ENCODE data around the gene ADCK2.
"Not testable (repeated sequence)": the region's sequence is repeated elsewhere in the genome, so short reads cannot be mapped to it uniquely, and the experiment has no call there.

Gene ADCK2

DNA sequence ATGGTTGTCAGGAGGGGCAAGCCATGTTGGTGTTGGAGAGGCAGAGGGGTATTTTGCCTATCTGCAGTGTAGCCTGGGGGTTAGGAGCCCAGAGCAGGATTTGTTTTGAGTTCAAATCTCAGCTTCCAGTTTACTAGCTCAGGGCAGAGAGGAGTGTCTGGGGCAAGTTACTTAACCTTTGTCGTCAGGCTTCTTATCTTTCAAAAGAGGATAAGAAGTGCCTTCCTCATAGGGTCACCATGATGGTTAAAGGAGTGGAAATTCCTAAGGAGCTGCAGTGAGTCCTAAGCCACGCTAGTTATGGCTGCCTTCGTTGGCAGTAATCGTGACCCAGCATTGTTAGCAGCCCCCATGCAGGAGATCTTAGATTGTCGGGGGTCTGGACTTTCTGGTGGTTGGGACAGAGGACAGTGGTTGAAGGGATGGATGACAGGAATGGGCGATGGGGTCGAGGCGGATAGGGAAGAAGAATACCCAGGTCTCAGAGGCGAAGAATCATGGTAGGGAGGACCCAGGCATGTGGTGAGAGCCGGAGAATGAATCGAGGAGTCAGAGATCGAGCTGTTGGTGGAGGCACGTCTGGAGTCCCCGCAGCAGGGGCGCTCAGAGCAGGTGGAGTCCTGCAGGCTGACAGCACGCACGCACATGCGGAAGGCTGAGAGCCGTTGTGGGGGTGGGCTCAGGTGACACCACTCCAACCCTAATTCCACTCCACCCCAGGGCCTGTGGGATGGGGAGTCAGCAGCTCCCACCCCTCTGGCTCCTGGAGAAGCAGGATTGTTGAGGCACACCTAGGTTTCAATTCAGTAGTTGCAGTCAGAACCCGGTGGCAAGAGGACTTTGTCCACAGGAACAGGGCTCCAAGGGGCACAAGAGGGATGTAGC lies 11.6 kb downstream of the ADCK2 start:
- no peaks in the 10 kb centered on the region for H3K9me3 ChIP-seq (ENCODE audit: control insufficient read depth, insufficient read depth, low read depth, low read length)
- H3K4me3 ChIP-seq (ENCODE audit: low read depth, low read length), result no peak overlapping the region
- H3K4me1 ChIP-seq (ENCODE audit: control insufficient read depth, insufficient read depth, low read length), result no peaks in the 10 kb centered on the region
- H3K27ac ChIP-seq (ENCODE audit: low read depth, low read length), result no peak overlapping the region
- H3K36me3 ChIP-seq (ENCODE audit: control insufficient read depth, insufficient read depth, low read length), result peaks cover 17% of the 10 kb centered on the region; the same call in 1 of the 2 replicates
- H3K9ac ChIP-seq (ENCODE audit: low read length), result no peak overlapping the region
- no peaks in the 10 kb centered on the region for H3K27me3 ChIP-seq (ENCODE audit: control insufficient read depth, insufficient read depth, low read length)

DNA sequence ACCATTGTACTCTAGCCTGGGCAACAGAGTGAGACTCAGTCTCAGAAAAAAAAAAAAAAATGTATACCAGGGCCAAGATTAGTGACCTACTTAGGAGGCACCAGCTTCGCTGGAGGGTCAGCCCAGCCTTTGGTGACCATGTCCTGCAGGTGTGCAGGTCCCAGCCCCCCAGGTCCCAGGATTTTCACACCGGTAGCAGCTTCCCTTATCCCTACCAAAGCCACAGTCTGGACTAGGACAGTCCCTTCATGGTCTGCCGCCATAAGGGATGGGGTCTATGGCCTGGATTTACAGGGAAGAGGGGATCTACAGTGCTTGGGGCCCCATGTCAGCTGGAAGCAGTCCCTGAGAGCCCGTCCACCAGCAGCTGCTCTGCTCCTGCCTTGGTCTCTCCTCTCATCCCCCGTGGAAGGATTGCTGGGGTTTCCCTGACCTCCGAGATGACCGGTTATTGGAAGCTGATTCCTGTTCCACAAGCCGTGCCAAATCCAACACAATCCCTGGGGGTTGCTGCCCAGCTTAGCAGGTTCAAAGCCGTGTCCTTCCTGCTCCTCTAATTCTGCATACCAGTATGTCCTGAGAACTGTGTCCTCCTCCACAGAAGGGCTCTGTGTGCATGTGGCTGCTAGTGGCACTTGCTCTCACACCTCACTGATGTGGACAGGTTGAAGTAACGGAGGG lies 12.8 kb downstream of the ADCK2 start:
- Histone ChIP-seq H3K4me1 (ENCODE audit: control insufficient read depth, insufficient read depth, low read length) (no peaks in the 10 kb centered on the region), H3K4me3 (ENCODE audit: low read depth, low read length) (no peak overlapping the region), H3K9me3 (ENCODE audit: control insufficient read depth, insufficient read depth, low read depth, low read length) (no peaks in the 10 kb centered on the region), H3K36me3 (ENCODE audit: control insufficient read depth, insufficient read depth, low read length) (peaks cover 15% of the 10 kb centered on the region; the same call in 1 of the 2 replicates), H3K9ac (ENCODE audit: low read length) (no peak overlapping the region), H3K27ac (ENCODE audit: low read depth, low read length) (no peak overlapping the region), H3K27me3 (ENCODE audit: control insufficient read depth, insufficient read depth, low read length) (no peaks in the 10 kb centered on the region)

DNA sequence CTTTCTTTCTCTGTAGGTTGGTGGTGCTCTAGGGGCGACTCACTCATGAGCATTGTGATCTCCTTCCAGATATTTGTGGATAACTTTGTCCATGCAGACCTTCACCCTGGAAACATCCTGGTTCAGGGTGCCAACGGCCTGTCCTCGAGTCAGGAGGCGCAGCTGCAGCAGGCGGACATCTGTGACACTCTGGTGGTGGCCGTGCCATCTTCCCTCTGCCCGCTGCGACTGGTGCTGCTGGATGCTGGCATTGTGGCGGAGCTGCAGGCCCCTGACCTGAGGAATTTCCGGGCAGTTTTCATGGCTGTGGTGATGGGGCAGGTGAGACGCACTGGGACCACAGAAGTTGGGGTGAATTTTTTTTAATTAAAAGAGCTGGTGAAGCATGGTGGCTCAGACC lies 14.2 kb downstream of the ADCK2 start:
- Histone ChIP-seq H3K27me3 (ENCODE audit: control insufficient read depth, insufficient read depth, low read length) (no peaks in the 10 kb centered on the region), H3K27ac (ENCODE audit: low read depth, low read length) (no peak overlapping the region), H3K4me1 (ENCODE audit: control insufficient read depth, insufficient read depth, low read length) (no peaks in the 10 kb centered on the region), H3K36me3 (ENCODE audit: control insufficient read depth, insufficient read depth, low read length) (peaks cover 7% of the 10 kb centered on the region; the same call in 1 of the 2 replicates), H3K9ac (ENCODE audit: low read length) (no peak overlapping the region), H3K4me3 (ENCODE audit: low read depth, low read length) (no peak overlapping the region), H3K9me3 (ENCODE audit: control insufficient read depth, insufficient read depth, low read depth, low read length) (no peaks in the 10 kb centered on the region)

DNA sequence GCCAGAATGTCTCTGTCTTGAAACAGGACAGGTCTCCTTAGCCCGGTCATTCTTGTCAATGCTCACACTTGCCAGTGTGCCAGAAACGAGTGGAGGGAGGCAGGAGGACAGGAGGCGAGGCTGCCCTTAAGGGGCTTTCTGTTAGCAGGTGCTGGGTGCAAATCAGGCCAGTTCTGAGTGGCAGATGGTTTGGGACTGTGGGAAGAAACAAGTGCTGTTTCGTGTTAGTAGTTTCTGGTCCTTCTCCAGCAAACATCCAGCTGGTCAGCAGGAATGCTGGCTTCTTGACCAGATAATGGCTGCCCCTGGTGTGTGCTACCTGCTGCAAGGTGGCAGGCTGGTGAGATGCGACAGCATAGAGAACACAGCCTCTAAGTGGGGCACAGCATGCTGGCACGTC lies 15.6 kb downstream of the ADCK2 start:
- H3K9ac ChIP-seq (ENCODE audit: low read length), result no peak overlapping the region
- no peaks in the 10 kb centered on the region for H3K9me3 ChIP-seq (ENCODE audit: control insufficient read depth, insufficient read depth, low read depth, low read length)
- H3K27me3 ChIP-seq (ENCODE audit: control insufficient read depth, insufficient read depth, low read length), result no peaks in the 10 kb centered on the region
- no peak overlapping the region for H3K4me3 ChIP-seq (ENCODE audit: low read depth, low read length)
- H3K36me3 ChIP-seq (ENCODE audit: control insufficient read depth, insufficient read depth, low read length), result peaks cover 7% of the 10 kb centered on the region; the same call in 1 of the 2 replicates
- no peaks in the 10 kb centered on the region for H3K4me1 ChIP-seq (ENCODE audit: control insufficient read depth, insufficient read depth, low read length)
- no peak overlapping the region for H3K27ac ChIP-seq (ENCODE audit: low read depth, low read length)

DNA sequence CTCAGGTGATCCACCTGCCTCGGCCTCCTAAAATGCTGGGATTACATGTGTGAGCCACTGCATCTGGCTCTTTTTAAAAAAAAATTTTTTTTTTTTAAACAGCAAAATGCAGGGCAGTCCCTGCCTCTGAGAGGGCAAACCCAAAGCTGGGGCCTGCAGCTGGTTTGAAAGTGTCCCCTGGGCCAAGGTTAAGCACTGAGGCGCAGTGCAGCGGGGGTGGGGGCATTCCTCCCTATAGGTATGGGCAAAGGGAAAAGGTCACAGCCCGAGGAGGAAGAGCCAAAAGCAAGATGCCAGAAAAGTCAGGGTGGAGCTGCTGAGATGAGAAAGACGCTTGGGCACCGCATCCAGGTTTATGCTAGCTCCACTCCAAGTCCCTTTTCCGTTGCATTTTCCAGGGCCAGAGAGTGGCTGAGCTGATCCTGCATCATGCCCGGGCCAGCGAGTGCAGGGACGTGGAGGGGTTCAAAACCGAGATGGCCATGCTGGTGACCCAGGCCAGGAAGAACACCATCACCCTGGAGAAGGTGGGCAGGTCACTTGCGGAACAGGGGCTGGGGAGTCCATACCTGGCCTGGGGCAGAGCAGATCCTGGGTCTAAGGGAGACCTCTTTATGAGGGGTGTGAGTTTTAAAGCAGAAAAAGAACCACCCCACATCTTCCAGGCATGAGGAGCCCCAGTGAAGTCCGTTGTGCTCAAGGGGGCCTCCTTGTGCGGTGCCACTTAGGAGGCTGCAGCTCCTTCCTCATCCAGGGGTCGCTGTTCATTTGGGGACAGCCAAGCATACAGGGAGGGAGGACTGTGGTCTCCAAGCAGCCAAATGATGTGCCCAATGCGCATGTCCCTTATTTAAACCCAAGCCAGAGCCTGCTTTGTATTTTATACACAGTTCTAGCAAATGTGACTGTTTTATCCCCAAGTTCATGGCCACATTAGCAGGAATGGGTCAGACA lies 16.7 kb downstream of the ADCK2 start:
- H3K27ac ChIP-seq (ENCODE audit: low read depth, low read length), result no peak overlapping the region
- no peaks in the 10 kb centered on the region for H3K27me3 ChIP-seq (ENCODE audit: control insufficient read depth, insufficient read depth, low read length)
- no peaks in the 10 kb centered on the region for H3K9me3 ChIP-seq (ENCODE audit: control insufficient read depth, insufficient read depth, low read depth, low read length)
- no peak overlapping the region for H3K9ac ChIP-seq (ENCODE audit: low read length)
- no peaks in the 10 kb centered on the region for H3K4me1 ChIP-seq (ENCODE audit: control insufficient read depth, insufficient read depth, low read length)
- H3K4me3 ChIP-seq (ENCODE audit: low read depth, low read length), result no peak overlapping the region
- peaks cover 7% of the 10 kb centered on the region; the same call in 1 of the 2 replicates for H3K36me3 ChIP-seq (ENCODE audit: control insufficient read depth, insufficient read depth, low read length)

DNA sequence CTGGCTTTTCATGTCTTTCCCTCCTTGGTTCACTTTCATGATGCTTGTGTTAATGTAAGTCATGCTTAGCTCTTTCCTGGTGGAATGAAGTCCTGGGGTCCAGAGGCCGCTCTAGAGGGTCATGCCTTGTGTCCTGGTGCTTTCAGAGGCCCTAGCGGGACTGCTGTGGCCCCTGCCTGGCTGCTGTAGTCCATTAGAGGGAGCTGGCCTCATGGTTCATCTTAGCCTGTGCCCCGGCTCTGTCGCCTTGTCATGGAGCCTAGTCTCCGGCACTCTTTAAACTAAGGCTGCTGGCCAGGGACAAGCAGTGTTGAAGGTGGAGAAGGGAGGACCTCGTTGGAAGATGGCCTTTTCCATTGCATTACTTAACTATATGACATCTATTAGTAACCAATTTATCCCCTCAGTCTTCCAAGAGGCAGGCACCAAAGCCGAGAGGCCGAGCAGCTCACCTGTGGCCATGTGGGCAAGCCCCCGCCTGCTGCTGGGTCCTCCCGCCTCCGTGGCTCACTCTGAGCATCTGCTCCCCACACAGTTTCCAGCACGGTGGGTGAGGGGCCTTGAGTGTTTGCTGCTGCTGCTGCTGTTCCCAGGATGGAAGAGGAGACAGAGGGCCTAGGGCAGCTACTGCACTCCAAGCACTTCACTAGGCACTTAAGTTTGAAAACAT lies 18.8 kb downstream of the ADCK2 start:
- no peaks in the 10 kb centered on the region for H3K9me3 ChIP-seq (ENCODE audit: control insufficient read depth, insufficient read depth, low read depth, low read length)
- no peak overlapping the region for H3K4me3 ChIP-seq (ENCODE audit: low read depth, low read length)
- H3K27me3 ChIP-seq (ENCODE audit: control insufficient read depth, insufficient read depth, low read length), result no peaks in the 10 kb centered on the region
- peaks cover 7% of the 10 kb centered on the region; the same call in 1 of the 2 replicates for H3K4me1 ChIP-seq (ENCODE audit: control insufficient read depth, insufficient read depth, low read length)
- H3K27ac ChIP-seq (ENCODE audit: low read depth, low read length), result no peak overlapping the region
- no peak overlapping the region for H3K9ac ChIP-seq (ENCODE audit: low read length)
- H3K36me3 ChIP-seq (ENCODE audit: control insufficient read depth, insufficient read depth, low read length), result 0 out of 2 replicates have a peak, but pooled peaks cover 3% of the 10 kb centered on the region

DNA sequence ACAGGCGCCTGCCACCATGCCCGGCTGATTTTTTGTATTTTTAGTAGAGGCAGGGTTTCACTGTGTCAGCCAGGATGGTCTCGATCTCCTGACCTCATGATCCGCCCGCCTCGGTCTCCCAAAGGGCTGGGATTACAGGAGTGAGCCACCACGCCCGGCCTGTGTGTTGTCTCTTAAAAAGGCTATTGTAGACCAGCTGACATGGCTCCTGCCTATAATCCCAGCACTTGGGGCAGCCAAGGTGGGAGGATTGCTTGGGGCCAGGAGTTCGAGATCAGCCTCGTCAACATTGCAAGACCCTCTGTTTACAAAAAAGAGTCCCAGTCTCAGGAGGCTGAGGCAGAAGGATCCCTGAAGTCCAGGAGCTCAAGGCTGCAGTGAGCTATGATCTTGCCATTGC lies 21.1 kb downstream of the ADCK2 start:
- not testable (repeated sequence) for H3K9me3 ChIP-seq (ENCODE audit: control insufficient read depth, insufficient read depth, low read depth, low read length); H3K27ac ChIP-seq (ENCODE audit: low read depth, low read length); H3K36me3 ChIP-seq (ENCODE audit: control insufficient read depth, insufficient read depth, low read length); H3K4me3 ChIP-seq (ENCODE audit: low read depth, low read length); H3K9ac ChIP-seq (ENCODE audit: low read length); H3K27me3 ChIP-seq (ENCODE audit: control insufficient read depth, insufficient read depth, low read length)
- H3K4me1 ChIP-seq (ENCODE audit: control insufficient read depth, insufficient read depth, low read length), result peaks cover 13% of the 10 kb centered on the region; the same call in 1 of the 2 replicates

DNA sequence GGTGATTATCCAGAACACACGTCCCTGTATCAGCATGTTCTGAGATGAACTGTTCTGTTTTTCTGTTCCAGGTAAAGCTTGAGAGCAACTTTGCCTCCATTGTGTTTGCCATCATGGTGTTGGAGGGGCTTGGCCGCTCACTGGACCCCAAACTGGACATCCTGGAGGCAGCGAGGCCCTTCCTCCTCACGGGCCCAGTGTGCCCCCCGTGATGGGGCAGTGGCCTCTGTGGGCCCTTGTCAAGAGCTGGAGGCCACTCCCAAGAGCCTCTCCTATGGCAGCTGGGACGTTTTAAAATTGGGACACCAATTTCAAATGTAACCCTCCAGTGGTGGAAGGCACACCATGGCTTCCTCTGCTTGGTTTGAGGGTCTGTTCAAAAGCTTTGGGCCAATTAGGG lies 21.8 kb downstream of the ADCK2 start:
- Histone ChIP-seq H3K4me3 (ENCODE audit: low read depth, low read length) (no peak overlapping the region), H3K9me3 (ENCODE audit: control insufficient read depth, insufficient read depth, low read depth, low read length) (no peaks in the 10 kb centered on the region), H3K36me3 (ENCODE audit: control insufficient read depth, insufficient read depth, low read length) (no peaks in the 10 kb centered on the region), H3K9ac (ENCODE audit: low read length) (no peak overlapping the region), H3K4me1 (ENCODE audit: control insufficient read depth, insufficient read depth, low read length) (peaks cover 13% of the 10 kb centered on the region; the same call in 1 of the 2 replicates), H3K27ac (ENCODE audit: low read depth, low read length) (no peak overlapping the region), H3K27me3 (ENCODE audit: control insufficient read depth, insufficient read depth, low read length) (no peaks in the 10 kb centered on the region)

DNA sequence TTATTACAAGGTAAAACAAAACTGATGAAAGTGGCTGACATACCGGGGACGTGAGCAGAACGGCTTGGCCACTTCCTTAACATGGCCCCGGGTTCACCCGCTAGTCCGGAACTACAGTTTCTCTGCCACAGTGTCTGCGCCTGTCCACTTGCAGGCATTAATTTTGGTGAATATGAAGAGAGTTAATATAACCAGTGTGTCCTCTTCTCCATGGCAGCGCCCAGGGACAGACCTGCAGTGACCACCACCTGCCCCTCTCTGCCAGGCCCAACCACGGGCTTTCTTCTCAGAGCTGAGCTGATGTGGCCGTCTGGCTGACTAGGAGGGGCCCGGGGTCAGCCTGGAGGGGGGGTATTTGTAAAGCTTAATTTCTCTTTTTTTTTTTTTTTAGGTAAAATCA lies 22.6 kb downstream of the ADCK2 start:
- no peaks in the 10 kb centered on the region for H3K9me3 ChIP-seq (ENCODE audit: control insufficient read depth, insufficient read depth, low read depth, low read length)
- H3K9ac ChIP-seq (ENCODE audit: low read length), result no peak overlapping the region
- no peaks in the 10 kb centered on the region for H3K27me3 ChIP-seq (ENCODE audit: control insufficient read depth, insufficient read depth, low read length)
- H3K36me3 ChIP-seq (ENCODE audit: control insufficient read depth, insufficient read depth, low read length), result no peaks in the 10 kb centered on the region
- no peak overlapping the region for H3K27ac ChIP-seq (ENCODE audit: low read depth, low read length)
- no peak overlapping the region for H3K4me3 ChIP-seq (ENCODE audit: low read depth, low read length)
- peaks cover 13% of the 10 kb centered on the region; the same call in 1 of the 2 replicates for H3K4me1 ChIP-seq (ENCODE audit: control insufficient read depth, insufficient read depth, low read length)

DNA sequence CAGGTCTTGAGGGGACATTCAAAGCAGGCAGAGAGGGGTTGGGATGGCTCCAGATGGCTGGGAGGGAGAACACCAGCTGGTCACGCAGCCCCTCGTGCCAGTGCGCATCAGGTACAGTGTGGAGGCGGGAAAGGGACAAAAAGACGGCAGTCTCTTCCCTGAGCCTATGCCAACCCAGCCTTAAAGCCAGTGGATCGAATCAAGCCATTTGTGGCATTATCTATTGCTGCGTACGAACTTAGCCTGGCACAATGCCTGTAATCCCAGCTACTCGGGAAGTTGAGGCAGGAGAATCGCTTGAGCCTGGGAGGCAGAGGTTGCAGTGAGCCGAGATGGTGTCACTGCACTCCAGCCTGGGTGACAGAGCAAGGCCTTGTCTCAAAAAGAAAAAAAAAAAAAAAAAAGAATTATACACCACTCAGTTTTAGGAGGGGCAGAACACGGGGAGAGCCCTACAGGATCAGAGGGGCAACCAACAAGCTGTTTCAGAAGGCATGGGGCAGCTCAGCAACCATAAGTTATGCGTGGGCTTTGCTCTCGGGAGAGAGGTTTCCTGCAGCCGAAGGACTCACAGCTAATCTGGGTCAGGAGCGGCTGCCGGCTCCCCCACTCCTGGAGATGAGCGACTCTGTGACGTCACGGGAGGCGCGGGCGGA lies 23.4 kb downstream of the ADCK2 start:
- Histone ChIP-seq H3K27ac (ENCODE audit: low read depth, low read length) (peak overlapping the region; percentile 78), H3K27me3 (ENCODE audit: control insufficient read depth, insufficient read depth, low read length) (no peaks in the 10 kb centered on the region), H3K9me3 (ENCODE audit: control insufficient read depth, insufficient read depth, low read depth, low read length) (no peaks in the 10 kb centered on the region)

More for the DNA sequence above, 23.4 kb downstream of the ADCK2 start:
- H3K4me1 ChIP-seq (ENCODE audit: control insufficient read depth, insufficient read depth, low read length), result peaks cover 13% of the 10 kb centered on the region; the same call in 1 of the 2 replicates
- peak overlapping the region; percentile 93 for H3K4me3 ChIP-seq (ENCODE audit: low read depth, low read length)
- H3K36me3 ChIP-seq (ENCODE audit: control insufficient read depth, insufficient read depth, low read length), result no peaks in the 10 kb centered on the region
- H3K9ac ChIP-seq (ENCODE audit: low read length), result peak overlapping the region; percentile 83

All from HUES6 (cell line).